ENCODE results near the gene MTUS2. TPM values are rescaled to one million over a fixed set of nuclear protein-coding genes. Genes with fewer than 3 reads are reported as not detected.

Gene MTUS2
- total and polyA plus RNA-seq, 2 donors (not counting 3 experiments of a cell fraction or from before 2014, with no cell fraction given) = not detected

DNA sequence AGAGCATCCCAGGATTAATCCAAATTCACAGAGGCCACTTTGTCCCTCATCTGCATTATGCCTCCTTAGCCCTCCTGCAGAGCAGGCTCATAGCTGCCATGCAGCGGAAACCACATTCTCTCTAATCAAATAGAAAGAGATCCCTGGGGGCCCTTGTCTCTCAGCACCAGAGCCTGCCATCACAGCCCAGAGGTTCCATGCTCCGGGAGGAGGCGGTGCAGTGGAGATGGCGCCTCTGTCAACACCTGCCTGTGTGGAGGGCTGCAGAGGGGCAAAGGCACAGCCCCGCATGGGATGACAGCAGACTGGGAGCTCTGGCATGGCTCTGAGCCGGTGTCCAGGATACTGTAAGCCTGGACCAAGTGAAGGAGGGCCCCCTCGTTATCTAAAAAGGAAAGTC, 664.1 kb downstream of the MTUS2 start:
- Histone ChIP-seq H3K9ac (replicated peaks; ENCODE audit: extremely low read depth, insufficient read depth, low read length) (no peak overlapping the region), H3K9me3 (replicated peaks; ENCODE audit: control insufficient read depth, insufficient read depth, low read length) (no peaks in the 10 kb centered on the region), H3K4me1 (ENCODE audit: control insufficient read depth, extremely low read depth, insufficient read depth, low read length) (no peaks in the 10 kb centered on the region), H3K27me3 (ENCODE audit: control insufficient read depth in 2 of 2, insufficient read depth in 2 of 2, low read length in 2 of 2) (peaks cover 0 to 5% of the 10 kb centered on the region in 2 experiments), H2AFZ (ENCODE audit: low read depth, low read length) (no peak overlapping the region), H3K9me1 (replicated peaks; ENCODE audit: control insufficient read depth, extremely low read depth, insufficient read depth, low read length) (no peaks in the 10 kb centered on the region), H3K79me2 (ENCODE audit: control insufficient read depth, insufficient read depth, low read length) (no peaks in the 10 kb centered on the region), H3K27ac (ENCODE audit: insufficient read depth, low read depth, low read length) (no peak overlapping the region), H3K4me3 (replicated peaks in 1 of 3; ENCODE audit: insufficient read depth in 1 of 3, low read depth in 1 of 3, low read length in 3 of 3) (no peak overlapping the region), H3K36me3 (ENCODE audit: control insufficient read depth in 2 of 2, extremely low read depth in 1 of 2, insufficient read depth in 2 of 2, low read length in 2 of 2) (no peaks in the 10 kb centered on the region), H3K4me2 (ENCODE audit: insufficient read depth, low read length) (no peak overlapping the region), H4K20me1 (replicated peaks; ENCODE audit: control insufficient read depth, extremely low read depth, insufficient read depth, low read length) (no peaks in the 10 kb centered on the region)
- no TSS peak for BruUV-seq (replicated peaks)
- POLR2A ChIA-PET = no interaction called here
- no peak for TF ChIP-seq FOS (IDR thresholded peaks at IDR 0.05; ENCODE audit: borderline replicate concordance, insufficient read depth, low read length)
- TF ChIP-seq, protein P1, sequence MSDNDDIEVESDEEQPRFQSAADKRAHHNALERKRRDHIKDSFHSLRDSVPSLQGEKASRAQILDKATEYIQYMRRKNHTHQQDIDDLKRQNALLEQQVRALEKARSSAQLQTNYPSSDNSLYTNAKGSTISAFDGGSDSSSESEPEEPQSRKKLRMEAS (IDR thresholded peaks at IDR 0.05; ENCODE audit: insufficient read depth, insufficient read length) = no peak
- no peak for TF ChIP-seq POLR2AphosphoS5 (IDR thresholded peaks at IDR 0.05; ENCODE audit: insufficient read depth, low read depth, low read length)
- TF ChIP-seq GATA2 (IDR thresholded peaks at IDR 0.05; ENCODE audit: insufficient read depth, insufficient read length, low read depth, low read length) = no peak
- TF ChIP-seq POLR2A (IDR thresholded peaks at IDR 0.05; ENCODE audit: low read depth, low read length) = no peak
- TF ChIP-seq, protein P2, sequence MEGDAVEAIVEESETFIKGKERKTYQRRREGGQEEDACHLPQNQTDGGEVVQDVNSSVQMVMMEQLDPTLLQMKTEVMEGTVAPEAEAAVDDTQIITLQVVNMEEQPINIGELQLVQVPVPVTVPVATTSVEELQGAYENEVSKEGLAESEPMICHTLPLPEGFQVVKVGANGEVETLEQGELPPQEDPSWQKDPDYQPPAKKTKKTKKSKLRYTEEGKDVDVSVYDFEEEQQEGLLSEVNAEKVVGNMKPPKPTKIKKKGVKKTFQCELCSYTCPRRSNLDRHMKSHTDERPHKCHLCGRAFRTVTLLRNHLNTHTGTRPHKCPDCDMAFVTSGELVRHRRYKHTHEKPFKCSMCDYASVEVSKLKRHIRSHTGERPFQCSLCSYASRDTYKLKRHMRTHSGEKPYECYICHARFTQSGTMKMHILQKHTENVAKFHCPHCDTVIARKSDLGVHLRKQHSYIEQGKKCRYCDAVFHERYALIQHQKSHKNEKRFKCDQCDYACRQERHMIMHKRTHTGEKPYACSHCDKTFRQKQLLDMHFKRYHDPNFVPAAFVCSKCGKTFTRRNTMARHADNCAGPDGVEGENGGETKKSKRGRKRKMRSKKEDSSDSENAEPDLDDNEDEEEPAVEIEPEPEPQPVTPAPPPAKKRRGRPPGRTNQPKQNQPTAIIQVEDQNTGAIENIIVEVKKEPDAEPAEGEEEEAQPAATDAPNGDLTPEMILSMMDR (IDR thresholded peaks at IDR 0.05; ENCODE audit: extremely low read depth in 1 of 2, insufficient read depth in 1 of 2, low read depth in 1 of 2, low read length in 2 of 2) = no peak
- no peak for TF ChIP-seq JUN (IDR thresholded peaks at IDR 0.05; ENCODE audit: borderline replicate concordance, insufficient read depth, insufficient read length, low read depth)
- TF ChIP-seq MYC (IDR thresholded peaks at IDR 0.05; ENCODE audit: low read depth, low read length) = no peak
- FAIRE-seq (no peak), DNase-seq (ENCODE audit: low read depth, low spot score) (no peak)
- dilution Hi-C loops (cut with MboI; ENCODE audit: extremely low pct_ligation_motif_present, low sequenced_read_pairs) = no loop called here
- CTCF ChIA-PET = interaction anchor here (1.0 to 5.5 kb wide), 6 partner anchors 11 to 228 kb away, joined by 3 to 32 read pairs (median 4); no protein-coding TSS in a partner anchor
- intact Hi-C loops (cut with micrococcal nuclease) = no loop called here
